Measurements from ENCODE around the gene HOXB4. TPM values are rescaled to one million over a fixed set of nuclear protein-coding genes. Genes with fewer than 3 reads are reported as not detected.

HOXB4 gene
- total and polyA plus RNA-seq, 4 donors: 1.4 to 17.9 (median 9.0) TPM

GRCh38 chr17:48603959-48604769 lies 26.0 kb upstream of the HOXB4 start:
- H3K27ac ChIP-seq (ENCODE audit: low read depth in 1 of 2, low read length in 2 of 2): peak overlapping the region in 1 of 2 donors; percentile 33
- WGBS, 2 donors: 4% methylated on average over 20 to 21 of the region's 21 CpGs

GRCh38 chr17:48601539-48602425 lies 23.6 kb upstream of the HOXB4 start:
- Histone ChIP-seq H3K36me3 (ENCODE audit: control insufficient read depth in 1 of 2, insufficient read depth in 2 of 2, low read length in 1 of 2) (no peaks in the 10 kb centered on the region), H3K27me3 (ENCODE audit: control insufficient read depth in 1 of 2, insufficient read depth in 2 of 2, low read length in 1 of 2) (no peaks in the 10 kb centered on the region), H3K9me3 (ENCODE audit: control insufficient read depth, low read length) (no peaks in the 10 kb centered on the region), H3K4me3 (ENCODE audit: low read length in 2 of 2) (no peak overlapping the region), H3K4me1 (ENCODE audit: control insufficient read depth in 1 of 2, insufficient read depth in 2 of 2, low read length in 2 of 2) (no peaks in the 10 kb centered on the region), H3K27ac (ENCODE audit: low read depth in 1 of 2, low read length in 2 of 2) (no peak overlapping the region)
- WGBS, 2 donors: 45 to 56% methylated on average over 35 of the region's 35 CpGs
- DNase-seq: no peak
- intact Hi-C loops (cut with DNase I): no loop called here
- ATAC-seq (ENCODE audit: low FRiP score): no peak

More at GRCh38 chr17:48603959-48604769, 26.0 kb upstream of the HOXB4 start:
- intact Hi-C loops (cut with DNase I): no loop called here
- no peaks in the 10 kb centered on the region for H3K9me3 ChIP-seq (ENCODE audit: control insufficient read depth, low read length)
- H3K4me1 ChIP-seq (ENCODE audit: control insufficient read depth in 1 of 2, insufficient read depth in 2 of 2, low read length in 2 of 2): no peaks in the 10 kb centered on the region
- H3K36me3 ChIP-seq (ENCODE audit: control insufficient read depth in 1 of 2, insufficient read depth in 2 of 2, low read length in 1 of 2): no peaks in the 10 kb centered on the region
- DNase-seq (peak; percentile 77 to 87), ATAC-seq (ENCODE audit: low FRiP score) (peak; percentile 78)
- H3K4me3 ChIP-seq (ENCODE audit: low read length in 2 of 2): peak overlapping the region; percentile 38 to 42
- no peaks in the 10 kb centered on the region for H3K27me3 ChIP-seq (ENCODE audit: control insufficient read depth in 1 of 2, insufficient read depth in 2 of 2, low read length in 1 of 2)

GRCh38 chr17:48601207-48601538 lies 23.0 kb upstream of the HOXB4 start:
- Histone ChIP-seq H3K4me3 (ENCODE audit: low read length in 2 of 2) (no peak overlapping the region), H3K27ac (ENCODE audit: low read depth in 1 of 2, low read length in 2 of 2) (no peak overlapping the region), H3K4me1 (ENCODE audit: control insufficient read depth in 1 of 2, insufficient read depth in 2 of 2, low read length in 2 of 2) (no peaks in the 10 kb centered on the region), H3K9me3 (ENCODE audit: control insufficient read depth, low read length) (no peaks in the 10 kb centered on the region), H3K27me3 (ENCODE audit: control insufficient read depth in 1 of 2, insufficient read depth in 2 of 2, low read length in 1 of 2) (no peaks in the 10 kb centered on the region), H3K36me3 (ENCODE audit: control insufficient read depth in 1 of 2, insufficient read depth in 2 of 2, low read length in 1 of 2) (no peaks in the 10 kb centered on the region)
- WGBS, 2 donors: 70 to 94% methylated on average over 4 of the region's 4 CpGs
- DNase-seq (no peak), ATAC-seq (ENCODE audit: low FRiP score) (no peak)
- intact Hi-C loops (cut with DNase I): no loop called here

GRCh38 chr17:48600244-48601098 lies 22.3 kb upstream of the HOXB4 start:
- H3K9me3 ChIP-seq (ENCODE audit: control insufficient read depth, low read length): no peaks in the 10 kb centered on the region
- H3K27me3 ChIP-seq (ENCODE audit: control insufficient read depth in 1 of 2, insufficient read depth in 2 of 2, low read length in 1 of 2): no peaks in the 10 kb centered on the region
- no peak overlapping the region for H3K27ac ChIP-seq (ENCODE audit: low read depth in 1 of 2, low read length in 2 of 2)
- no peak overlapping the region for H3K4me3 ChIP-seq (ENCODE audit: low read length in 2 of 2)
- DNase-seq (no peak), ATAC-seq (ENCODE audit: low FRiP score) (no peak)
- H3K36me3 ChIP-seq (ENCODE audit: control insufficient read depth in 1 of 2, insufficient read depth in 2 of 2, low read length in 1 of 2): no peaks in the 10 kb centered on the region
- H3K4me1 ChIP-seq (ENCODE audit: control insufficient read depth in 1 of 2, insufficient read depth in 2 of 2, low read length in 2 of 2): no peaks in the 10 kb centered on the region
- 75 to 89% methylated on average over 17 of the region's 17 CpGs for WGBS, 2 donors
- intact Hi-C loops (cut with DNase I): no loop called here

- no peaks in the 10 kb centered on the region for H3K4me1 ChIP-seq (ENCODE audit: control insufficient read depth in 1 of 2, insufficient read depth in 2 of 2, low read length in 2 of 2)
- no peak for DNase-seq
- ATAC-seq (ENCODE audit: low FRiP score): no peak
- no peak overlapping the region for H3K27ac ChIP-seq (ENCODE audit: low read depth in 1 of 2, low read length in 2 of 2)
- H3K27me3 ChIP-seq (ENCODE audit: control insufficient read depth in 1 of 2, insufficient read depth in 2 of 2, low read length in 1 of 2): no peaks in the 10 kb centered on the region
- H3K9me3 ChIP-seq (ENCODE audit: control insufficient read depth, low read length): no peaks in the 10 kb centered on the region
- H3K4me3 ChIP-seq (ENCODE audit: low read length in 2 of 2): no peak overlapping the region
- no peaks in the 10 kb centered on the region for H3K36me3 ChIP-seq (ENCODE audit: control insufficient read depth in 1 of 2, insufficient read depth in 2 of 2, low read length in 1 of 2)
- intact Hi-C loops (cut with DNase I): loop anchor here (5.0 to 10.0 kb wide), 2 partner anchors 262 to 575 kb away; no protein-coding TSS in a partner anchor
- 85 to 95% methylated on average over 5 of the region's 5 CpGs for WGBS, 2 donors
These were observed 21.2 kb upstream of the HOXB4 start for GRCh38 chr17:48599354-48599753.

GRCh38 chr17:48598736-48599135 lies 20.6 kb upstream of the HOXB4 start:
- Histone ChIP-seq H3K4me3 (ENCODE audit: low read length in 2 of 2) (no peak overlapping the region), H3K27me3 (ENCODE audit: control insufficient read depth in 1 of 2, insufficient read depth in 2 of 2, low read length in 1 of 2) (no peaks in the 10 kb centered on the region), H3K36me3 (ENCODE audit: control insufficient read depth in 1 of 2, insufficient read depth in 2 of 2, low read length in 1 of 2) (no peaks in the 10 kb centered on the region), H3K4me1 (ENCODE audit: control insufficient read depth in 1 of 2, insufficient read depth in 2 of 2, low read length in 2 of 2) (no peaks in the 10 kb centered on the region), H3K27ac (ENCODE audit: low read depth in 1 of 2, low read length in 2 of 2) (no peak overlapping the region), H3K9me3 (ENCODE audit: control insufficient read depth, low read length) (no peaks in the 10 kb centered on the region)
- no peak for ATAC-seq (ENCODE audit: low FRiP score)
- DNase-seq: no peak
- 63 to 77% methylated on average over 7 of the region's 7 CpGs for WGBS, 2 donors
- intact Hi-C loops (cut with DNase I): loop anchor here (5.0 to 10.0 kb wide), 2 partner anchors 261 to 574 kb away; no protein-coding TSS in a partner anchor

GRCh38 chr17:48597778-48598631 lies 19.9 kb upstream of the HOXB4 start:
- DNase-seq (peak; percentile 82 to 90), ATAC-seq (ENCODE audit: low FRiP score) (peak; percentile 55)
- H3K9me3 ChIP-seq (ENCODE audit: control insufficient read depth, low read length): no peaks in the 10 kb centered on the region
- no peaks in the 10 kb centered on the region for H3K27me3 ChIP-seq (ENCODE audit: control insufficient read depth in 1 of 2, insufficient read depth in 2 of 2, low read length in 1 of 2)
- H3K36me3 ChIP-seq (ENCODE audit: control insufficient read depth in 1 of 2, insufficient read depth in 2 of 2, low read length in 1 of 2): no peaks in the 10 kb centered on the region
- no peaks in the 10 kb centered on the region for H3K4me1 ChIP-seq (ENCODE audit: control insufficient read depth in 1 of 2, insufficient read depth in 2 of 2, low read length in 2 of 2)
- H3K27ac ChIP-seq (ENCODE audit: low read depth in 1 of 2, low read length in 2 of 2): no peak overlapping the region
- peak overlapping the region in 1 of 2 donors; percentile 54 for H3K4me3 ChIP-seq (ENCODE audit: low read length in 2 of 2)
- intact Hi-C loops (cut with DNase I): loop anchor here (5.0 to 10.0 kb wide), 2 partner anchors 261 to 573 kb away; no protein-coding TSS in a partner anchor
- 1 to 2% methylated on average over 66 to 68 of the region's 68 CpGs for WGBS, 2 donors
